Neural crest cell (in vitro differentiated cells): ENCODE data around the gene GOLGA1. TPM values are rescaled to one million over a fixed set of nuclear protein-coding genes. Genes with fewer than 3 reads are reported as not detected.

Source experiments
- DNase-seq: peaks from one replicate; pipeline ENCODE4 v3.0.0; 2021; ENCODE audit warnings: low read depth, mixed read lengths, low spot score
- H3K27ac Mint-ChIP-seq: one replicate; pipeline ENCODE4 v1.8.0; 2021; ENCODE audit warnings: mild to moderate bottlenecking, mixed read lengths; ENCODE audit not compliant: unreplicated experiment
- H3K27me3 Mint-ChIP-seq: 2 replicates; pipeline ENCODE4 v1.8.0; 2021; ENCODE audit warnings: low read depth, mild to moderate bottlenecking, mixed read lengths
- H3K36me3 Mint-ChIP-seq: 2 replicates; pipeline ENCODE4 v1.8.0; 2021; ENCODE audit warnings: low read depth, mild to moderate bottlenecking, mixed read lengths
- H3K4me1 Mint-ChIP-seq: 2 replicates; pipeline ENCODE4 v1.8.0; 2021; ENCODE audit warnings: mixed read lengths
- H3K4me3 Mint-ChIP-seq: one replicate; pipeline ENCODE4 v1.8.0; 2021; ENCODE audit warnings: mild to moderate bottlenecking, mixed read lengths
- H3K9me3 Mint-ChIP-seq: 2 replicates; pipeline ENCODE4 v1.8.0; 2021; ENCODE audit warnings: mixed read lengths
- CTCF ChIP-seq: fragments of 200-600 bp; sonication (generic); conservative IDR thresholded peaks from 2 replicates; pipeline ENCODE4 v1.5.0; 2021; ENCODE audit warnings: antibody characterized with exemption, mild to moderate bottlenecking
- total RNA-seq: library from RNA; stranded (reverse); gene quantifications from 2 replicates; pipeline ENCODE4 v1.2.1, GENCODE V29; 2021

Gene GOLGA1
- total RNA-seq, 1 donor from 2014 or later, result 15.9 TPM

- peaks cover 3% of the 10 kb centered on the region for H3K36me3 Mint-ChIP-seq
- H3K27ac Mint-ChIP-seq, result no peak overlapping the region
- no peak for DNase-seq
These were observed 58.7 kb downstream of the GOLGA1 start for GRCh38 chr9:124882231-124882630.

GRCh38 chr9:124881138-124881743 is 59.6 kb downstream of the GOLGA1 start:
- peaks cover 7% of the 10 kb centered on the region for H3K36me3 Mint-ChIP-seq
- no peak for DNase-seq
- no peaks in the 10 kb centered on the region for H3K9me3 Mint-ChIP-seq
- H3K27ac Mint-ChIP-seq, result no peak overlapping the region
- H3K4me3 Mint-ChIP-seq, result no peak overlapping the region
- no peaks in the 10 kb centered on the region for H3K4me1 Mint-ChIP-seq
- H3K27me3 Mint-ChIP-seq, result no peaks in the 10 kb centered on the region
- TF ChIP-seq CTCF, result no peak

More at GRCh38 chr9:124882231-124882630, 58.7 kb downstream of the GOLGA1 start:
- Mint-ChIP-seq H3K9me3 (no peaks in the 10 kb centered on the region), H3K4me1 (no peaks in the 10 kb centered on the region), H3K27me3 (no peaks in the 10 kb centered on the region), H3K4me3 (no peak overlapping the region)
- TF ChIP-seq CTCF, result no peak

- H3K4me3 Mint-ChIP-seq, result no peak overlapping the region
- no peak for DNase-seq
These were observed 60.4 kb downstream of the GOLGA1 start for GRCh38 chr9:124880501-124880900.

GRCh38 chr9:124879226-124879625 is 61.7 kb downstream of the GOLGA1 start:
- Mint-ChIP-seq H3K4me3 (no peak overlapping the region), H3K9me3 (no peaks in the 10 kb centered on the region), H3K36me3 (peaks cover 11% of the 10 kb centered on the region), H3K27ac (no peak overlapping the region), H3K4me1 (no peaks in the 10 kb centered on the region), H3K27me3 (no peaks in the 10 kb centered on the region)
- no peak for TF ChIP-seq CTCF
- no peak for DNase-seq

More at GRCh38 chr9:124880501-124880900, 60.4 kb downstream of the GOLGA1 start:
- no peaks in the 10 kb centered on the region for H3K9me3 Mint-ChIP-seq
- H3K36me3 Mint-ChIP-seq, result peaks cover 5% of the 10 kb centered on the region
- H3K4me1 Mint-ChIP-seq, result no peaks in the 10 kb centered on the region
- H3K27me3 Mint-ChIP-seq, result no peaks in the 10 kb centered on the region
- H3K27ac Mint-ChIP-seq, result no peak overlapping the region
- TF ChIP-seq CTCF, result no peak

- no peak overlapping the region for H3K27ac Mint-ChIP-seq
- no peaks in the 10 kb centered on the region for H3K27me3 Mint-ChIP-seq
- TF ChIP-seq CTCF, result no peak
- H3K9me3 Mint-ChIP-seq, result no peaks in the 10 kb centered on the region
- H3K36me3 Mint-ChIP-seq, result peaks cover 11% of the 10 kb centered on the region
- no peak overlapping the region for H3K4me3 Mint-ChIP-seq
- no peaks in the 10 kb centered on the region for H3K4me1 Mint-ChIP-seq
- no peak for DNase-seq
These were observed 62.4 kb downstream of the GOLGA1 start for GRCh38 chr9:124878518-124878917.
